GM18507 (cell line): Measurements from ENCODE around the gene CNOT4.
"Not testable (repeated sequence)": the region's sequence is repeated elsewhere in the genome, so short reads cannot be mapped to it uniquely, and the experiment has no call there.

Experiments used
- DNase-seq: peaks from one replicate; pipeline ENCODE4 v3.0.0; 2011; ENCODE audit warnings: low read depth; ENCODE audit not compliant: insufficient read length; ENCODE audit errors: extremely low spot score
- FAIRE-seq: peaks from 2 replicates; lab custom pipeline; 2011; peaks lifted over from hg19 to GRCh38; lab: Jason Lieb, UNC

Gene CNOT4

GRCh38 chr7:135466442-135467206 lies 43.3 kb downstream of the CNOT4 start:
- FAIRE-seq (no peak), DNase-seq (no peak)

GRCh38 chr7:135463908-135464307 lies 46.0 kb downstream of the CNOT4 start:
- FAIRE-seq (no peak), DNase-seq (no peak)

- no peak for DNase-seq
- peak; percentile 69 for FAIRE-seq
These were observed 49.8 kb downstream of the CNOT4 start for GRCh38 chr7:135459951-135460567.

- no peak for DNase-seq
- no peak for FAIRE-seq
These were observed 50.8 kb downstream of the CNOT4 start for GRCh38 chr7:135459076-135459475.

- DNase-seq, result no peak
- FAIRE-seq, result peak; percentile 26
These were observed 55.8 kb downstream of the CNOT4 start for GRCh38 chr7:135454060-135454459.

GRCh38 chr7:135449436-135449835 lies 60.5 kb downstream of the CNOT4 start:
- FAIRE-seq (no peak), DNase-seq (no peak)

GRCh38 chr7:135448753-135449152 lies 61.1 kb downstream of the CNOT4 start:
- FAIRE-seq (no peak), DNase-seq (no peak)

- DNase-seq, result no peak
- FAIRE-seq, result no peak
These were observed 62.2 kb downstream of the CNOT4 start for GRCh38 chr7:135447748-135448147.

GRCh38 chr7:135445690-135446089 lies 64.2 kb downstream of the CNOT4 start:
- DNase-seq (no peak), FAIRE-seq (no peak)

- FAIRE-seq, DNase-seq: not testable (repeated sequence)
These were observed 64.6 kb downstream of the CNOT4 start for GRCh38 chr7:135445266-135445665.

GRCh38 chr7:135441791-135442190 lies 68.1 kb downstream of the CNOT4 start:
- DNase-seq (no peak), FAIRE-seq (no peak)

- FAIRE-seq (no peak), DNase-seq (no peak)
These were observed 75.9 kb downstream of the CNOT4 start for GRCh38 chr7:135434047-135434446.

GRCh38 chr7:135430626-135431025 lies 79.3 kb downstream of the CNOT4 start:
- no peak for FAIRE-seq
- DNase-seq, result no peak

- no peak for FAIRE-seq
These were observed 81.0 kb downstream of the CNOT4 start for GRCh38 chr7:135428879-135429278.

GRCh38 chr7:135428011-135428410 lies 81.9 kb downstream of the CNOT4 start:
- DNase-seq, result no peak
- FAIRE-seq, result no peak

More at GRCh38 chr7:135428879-135429278, 81.0 kb downstream of the CNOT4 start:
- no peak for DNase-seq

- FAIRE-seq, result no peak
These were observed 82.7 kb downstream of the CNOT4 start for GRCh38 chr7:135427166-135427565.

GRCh38 chr7:135425036-135425435 lies 84.9 kb downstream of the CNOT4 start:
- DNase-seq (no peak), FAIRE-seq (no peak)

More at GRCh38 chr7:135427166-135427565, 82.7 kb downstream of the CNOT4 start:
- DNase-seq, result no peak

GRCh38 chr7:135420786-135421185 lies 89.1 kb downstream of the CNOT4 start:
- DNase-seq, result no peak
- FAIRE-seq, result no peak

- FAIRE-seq (no peak), DNase-seq (no peak)
These were observed 93.5 kb downstream of the CNOT4 start for GRCh38 chr7:135416431-135416830.

- no peak for DNase-seq
- FAIRE-seq, result peak; percentile 60
These were observed 95.0 kb downstream of the CNOT4 start for GRCh38 chr7:135414850-135415439.

GRCh38 chr7:135414208-135414607 lies 95.7 kb downstream of the CNOT4 start:
- FAIRE-seq, result no peak

More at GRCh38 chr7:135414208-135414607, 95.7 kb downstream of the CNOT4 start:
- DNase-seq, result no peak
